ENCODE results near the gene COPE. TPM values are rescaled to one million over a fixed set of nuclear protein-coding genes. Genes with fewer than 3 reads are reported as not detected.
"Not testable (repeated sequence)": the region's sequence is repeated elsewhere in the genome, so short reads cannot be mapped to it uniquely, and the experiment has no call there.

The COPE gene
- total and polyA plus RNA-seq, 3 donors from 2014 or later: 343 to 692 (median 490) TPM

DNA sequence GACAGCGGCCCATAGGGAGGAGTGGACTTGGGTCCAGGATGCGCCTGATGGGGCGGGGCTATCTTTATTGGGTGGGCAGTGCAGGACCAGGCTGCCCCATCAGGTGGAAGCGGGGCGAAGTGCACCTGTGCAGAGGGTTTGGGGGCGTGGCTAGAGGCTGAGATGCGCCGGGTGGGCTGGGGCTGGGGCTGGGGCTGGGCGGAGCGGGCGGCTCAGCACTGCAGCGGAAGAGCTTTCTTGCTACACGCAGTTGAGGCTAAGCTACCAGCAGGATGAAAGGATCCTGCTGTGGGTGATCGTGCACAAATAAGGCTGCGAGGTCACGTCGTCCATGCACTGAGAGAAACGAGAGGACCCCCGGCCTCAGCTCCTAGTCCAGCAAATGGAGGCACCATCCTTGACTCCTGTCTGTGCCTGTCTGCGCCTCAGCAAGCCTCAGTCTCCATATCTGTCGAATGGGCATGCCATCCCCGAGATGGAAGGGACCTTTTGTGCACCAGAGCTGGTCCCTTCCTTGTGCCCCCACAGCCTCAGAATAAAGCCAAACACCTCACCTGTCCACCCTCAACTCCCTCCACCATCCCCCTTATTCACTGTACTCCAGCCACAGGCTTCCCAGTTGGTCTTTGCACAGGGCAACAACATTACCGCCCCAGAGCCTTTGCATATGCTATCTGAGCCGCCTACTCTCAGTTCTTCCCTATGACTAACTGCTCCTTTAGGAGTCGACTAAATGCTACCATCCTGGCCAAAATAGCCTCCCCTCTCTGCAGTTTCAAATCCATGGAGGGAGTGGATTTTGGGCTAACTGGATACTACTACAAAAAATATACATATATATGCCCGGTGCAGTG lies 42.8 kb upstream of the COPE start:
- TF ChIP-seq POLR2A (IDR thresholded peaks at IDR 0.05): no peak
- TF ChIP-seq, protein P1, sequence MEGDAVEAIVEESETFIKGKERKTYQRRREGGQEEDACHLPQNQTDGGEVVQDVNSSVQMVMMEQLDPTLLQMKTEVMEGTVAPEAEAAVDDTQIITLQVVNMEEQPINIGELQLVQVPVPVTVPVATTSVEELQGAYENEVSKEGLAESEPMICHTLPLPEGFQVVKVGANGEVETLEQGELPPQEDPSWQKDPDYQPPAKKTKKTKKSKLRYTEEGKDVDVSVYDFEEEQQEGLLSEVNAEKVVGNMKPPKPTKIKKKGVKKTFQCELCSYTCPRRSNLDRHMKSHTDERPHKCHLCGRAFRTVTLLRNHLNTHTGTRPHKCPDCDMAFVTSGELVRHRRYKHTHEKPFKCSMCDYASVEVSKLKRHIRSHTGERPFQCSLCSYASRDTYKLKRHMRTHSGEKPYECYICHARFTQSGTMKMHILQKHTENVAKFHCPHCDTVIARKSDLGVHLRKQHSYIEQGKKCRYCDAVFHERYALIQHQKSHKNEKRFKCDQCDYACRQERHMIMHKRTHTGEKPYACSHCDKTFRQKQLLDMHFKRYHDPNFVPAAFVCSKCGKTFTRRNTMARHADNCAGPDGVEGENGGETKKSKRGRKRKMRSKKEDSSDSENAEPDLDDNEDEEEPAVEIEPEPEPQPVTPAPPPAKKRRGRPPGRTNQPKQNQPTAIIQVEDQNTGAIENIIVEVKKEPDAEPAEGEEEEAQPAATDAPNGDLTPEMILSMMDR (IDR thresholded peaks at IDR 0.05): no peak
- no peak overlapping the region for H3K27ac ChIP-seq
- H3K4me1 ChIP-seq: no peaks in the 10 kb centered on the region
- no peak for DNase-seq
- no peaks in the 10 kb centered on the region for H3K9me3 ChIP-seq
- no peak overlapping the region for H3K4me3 ChIP-seq
- H3K27me3 ChIP-seq: no peaks in the 10 kb centered on the region
- intact Hi-C loops (cut with DNase I; ENCODE audit: low total_unique reads): no loop called here
- WGBS, 2 donors: 20 to 26% methylated on average over 17 to 26 of the region's 26 CpGs
- no peaks in the 10 kb centered on the region for H3K36me3 ChIP-seq (ENCODE audit: low read depth, missing control alignments)

GRCh38 chr19:18960370-18960769 lies 41.2 kb upstream of the COPE start:
- no peak for DNase-seq
- whole genome bisulfite sequencing, 2 donors: 70 to 84% methylated on average over 4 of the region's 4 CpGs
- Histone ChIP-seq H3K4me1 (no peaks in the 10 kb centered on the region), H3K9me3 (no peaks in the 10 kb centered on the region), H3K36me3 (ENCODE audit: low read depth, missing control alignments) (no peaks in the 10 kb centered on the region), H3K27me3 (no peaks in the 10 kb centered on the region), H3K27ac (no peak overlapping the region), H3K4me3 (no peak overlapping the region)
- TF ChIP-seq, protein P1 (IDR thresholded peaks at IDR 0.05): no peak
- no peak for TF ChIP-seq POLR2A (IDR thresholded peaks at IDR 0.05)
- intact Hi-C loops (cut with DNase I; ENCODE audit: low total_unique reads): no loop called here

DNA sequence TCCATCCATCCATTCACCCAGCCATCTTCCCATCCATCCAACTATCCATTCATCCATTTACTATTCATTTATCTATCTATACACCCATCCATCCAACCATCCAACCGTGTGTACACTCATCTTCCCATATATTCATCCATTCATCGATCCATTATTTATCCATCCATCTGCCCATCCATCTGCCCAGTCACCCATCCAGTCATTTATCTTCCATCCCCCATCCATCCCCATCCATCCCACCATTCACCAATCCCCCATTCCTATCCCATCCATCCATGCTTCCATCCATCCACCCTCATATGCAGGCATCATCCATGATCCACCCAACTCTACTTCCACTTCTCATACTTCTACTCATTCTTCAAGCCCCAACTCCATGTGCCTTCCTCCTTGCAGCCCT lies 35.9 kb upstream of the COPE start:
- H3K27me3 ChIP-seq: no peaks in the 10 kb centered on the region
- no peaks in the 10 kb centered on the region for H3K9me3 ChIP-seq
- no peak overlapping the region for H3K27ac ChIP-seq
- H3K4me3 ChIP-seq: no peak overlapping the region
- TF ChIP-seq POLR2A (IDR thresholded peaks at IDR 0.05): no peak
- TF ChIP-seq, protein P1 (IDR thresholded peaks at IDR 0.05): no peak
- intact Hi-C loops (cut with DNase I; ENCODE audit: low total_unique reads): no loop called here
- DNase-seq: no peak
- no peaks in the 10 kb centered on the region for H3K36me3 ChIP-seq (ENCODE audit: low read depth, missing control alignments)
- peaks cover 3% of the 10 kb centered on the region for H3K4me1 ChIP-seq
- WGBS, 2 donors: 92 to 93% methylated on average over 2 of the region's 2 CpGs

DNA sequence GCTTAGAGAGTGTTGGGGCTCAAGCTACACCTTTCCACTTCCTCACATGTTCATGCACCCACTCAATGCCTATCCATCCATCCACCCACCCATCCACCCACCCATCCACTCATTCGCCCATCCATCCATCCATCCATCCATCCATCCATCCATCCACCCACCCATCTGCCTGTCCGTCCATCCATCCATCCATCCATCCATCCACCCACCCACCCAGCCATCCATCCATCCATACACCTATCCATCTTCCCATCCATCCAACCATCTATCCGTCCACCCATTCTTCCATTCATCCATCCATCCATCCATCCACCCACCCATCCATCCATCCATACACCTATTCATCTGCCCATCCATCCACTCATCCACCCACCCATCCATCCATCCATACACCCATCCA lies 34.9 kb upstream of the COPE start:
- no peak overlapping the region for H3K27ac ChIP-seq
- no peaks in the 10 kb centered on the region for H3K9me3 ChIP-seq
- no peaks in the 10 kb centered on the region for H3K27me3 ChIP-seq
- no peak for TF ChIP-seq POLR2A (IDR thresholded peaks at IDR 0.05)
- TF ChIP-seq, protein P1 (IDR thresholded peaks at IDR 0.05): no peak
- DNase-seq: no peak
- 90 to 91% methylated on average over 3 of the region's 3 CpGs for WGBS, 2 donors
- H3K4me3 ChIP-seq: no peak overlapping the region
- no peaks in the 10 kb centered on the region for H3K36me3 ChIP-seq (ENCODE audit: low read depth, missing control alignments)
- intact Hi-C loops (cut with DNase I; ENCODE audit: low total_unique reads): no loop called here
- peaks cover 3% of the 10 kb centered on the region for H3K4me1 ChIP-seq

- H3K27me3 ChIP-seq; H3K27ac ChIP-seq; H3K4me1 ChIP-seq; H3K4me3 ChIP-seq; H3K9me3 ChIP-seq; DNase-seq; intact Hi-C loops (cut with DNase I; ENCODE audit: low total_unique reads); H3K36me3 ChIP-seq (ENCODE audit: low read depth, missing control alignments): not testable (repeated sequence)
- WGBS, 2 donors: 53 to 64% methylated on average over 17 of the region's 17 CpGs
Observed at GRCh38 chr19:18952364-18953003, 33.3 kb upstream of the COPE start.

Measured in testis (tissue), 3 donors.